ENCODE data around the gene JAG1.

DNA sequence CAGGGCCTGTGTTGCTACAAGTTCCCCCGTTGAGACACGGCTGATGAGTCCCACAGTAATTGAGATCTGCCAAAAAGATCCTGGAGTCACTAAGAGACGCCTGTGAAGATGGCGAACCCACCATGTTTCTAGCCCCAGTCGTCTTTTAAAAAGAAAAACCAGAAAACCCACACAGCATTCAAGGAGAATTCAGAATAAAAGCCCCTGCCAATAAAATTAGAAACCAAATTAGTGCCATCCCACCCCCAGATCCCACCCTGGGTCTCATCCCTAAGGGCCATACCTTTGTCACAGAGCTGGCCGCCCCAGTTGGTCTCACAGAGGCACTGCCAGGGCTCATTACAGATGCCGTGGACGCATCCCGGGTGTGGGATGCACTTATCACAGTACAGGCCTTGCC is 21.6 kb downstream of the JAG1 start:
- TF ChIP-seq, protein P1, sequence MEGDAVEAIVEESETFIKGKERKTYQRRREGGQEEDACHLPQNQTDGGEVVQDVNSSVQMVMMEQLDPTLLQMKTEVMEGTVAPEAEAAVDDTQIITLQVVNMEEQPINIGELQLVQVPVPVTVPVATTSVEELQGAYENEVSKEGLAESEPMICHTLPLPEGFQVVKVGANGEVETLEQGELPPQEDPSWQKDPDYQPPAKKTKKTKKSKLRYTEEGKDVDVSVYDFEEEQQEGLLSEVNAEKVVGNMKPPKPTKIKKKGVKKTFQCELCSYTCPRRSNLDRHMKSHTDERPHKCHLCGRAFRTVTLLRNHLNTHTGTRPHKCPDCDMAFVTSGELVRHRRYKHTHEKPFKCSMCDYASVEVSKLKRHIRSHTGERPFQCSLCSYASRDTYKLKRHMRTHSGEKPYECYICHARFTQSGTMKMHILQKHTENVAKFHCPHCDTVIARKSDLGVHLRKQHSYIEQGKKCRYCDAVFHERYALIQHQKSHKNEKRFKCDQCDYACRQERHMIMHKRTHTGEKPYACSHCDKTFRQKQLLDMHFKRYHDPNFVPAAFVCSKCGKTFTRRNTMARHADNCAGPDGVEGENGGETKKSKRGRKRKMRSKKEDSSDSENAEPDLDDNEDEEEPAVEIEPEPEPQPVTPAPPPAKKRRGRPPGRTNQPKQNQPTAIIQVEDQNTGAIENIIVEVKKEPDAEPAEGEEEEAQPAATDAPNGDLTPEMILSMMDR (IDR thresholded peaks at IDR 0.05) = no peak
- TF ChIP-seq POLR2A (IDR thresholded peaks at IDR 0.05) = no peak
